Activated naive CD4-positive, alpha-beta T cell (primary cell): ENCODE data around the gene CSNK2A1.
A peak's percentile ranks its signal among the peaks of the same experiment; 100 is the strongest.
"Not testable (repeated sequence)": the region's sequence is repeated elsewhere in the genome, so short reads cannot be mapped to it uniquely, and the experiment has no call there.

Source experiments
- DNase-seq, 4 experiments: peaks; one replicate each; lab custom pipeline; 2025; lab: John Stamatoyannopoulos, UW

Gene CSNK2A1

GRCh38 chr20:483815-484644 lies 59.6 kb downstream of the CSNK2A1 start:
- no peak for DNase-seq

- DNase-seq = no peak
These were observed 62.4 kb downstream of the CSNK2A1 start for GRCh38 chr20:481167-481566.

- no peak for DNase-seq
These were observed 63.5 kb downstream of the CSNK2A1 start for GRCh38 chr20:480044-480443.

GRCh38 chr20:479487-479886 lies 64.1 kb downstream of the CSNK2A1 start:
- DNase-seq = no peak

- no peak for DNase-seq
These were observed 64.6 kb downstream of the CSNK2A1 start for GRCh38 chr20:478949-479429.

GRCh38 chr20:478010-478948 lies 65.3 kb downstream of the CSNK2A1 start:
- no peak for DNase-seq

GRCh38 chr20:476561-477249 lies 66.9 kb downstream of the CSNK2A1 start:
- not testable (repeated sequence) for DNase-seq

GRCh38 chr20:475463-476357 lies 67.9 kb downstream of the CSNK2A1 start:
- no peak for DNase-seq

- DNase-seq = no peak
These were observed 69.0 kb downstream of the CSNK2A1 start for GRCh38 chr20:474581-474980.

- no peak for DNase-seq
These were observed 70.7 kb downstream of the CSNK2A1 start for GRCh38 chr20:472889-473292.

- no peak for DNase-seq
These were observed 71.3 kb downstream of the CSNK2A1 start for GRCh38 chr20:472137-472846.

- DNase-seq = no peak
These were observed 73.7 kb downstream of the CSNK2A1 start for GRCh38 chr20:469746-470490.

GRCh38 chr20:467755-468154 lies 75.8 kb downstream of the CSNK2A1 start:
- DNase-seq = no peak

- peak; percentile 52 to 84 (median 60) for DNase-seq
These were observed 81.2 kb downstream of the CSNK2A1 start, which contains the start of gene TBC1D20 for GRCh38 chr20:462199-462991. TSS of gene TBC1D20 (minus strand) at chr20:462533. CDS start at chr20:462405, 128 bp downstream.

GRCh38 chr20:461254-462198 lies 82.1 kb downstream of the CSNK2A1 start:
- peak; percentile 16 to 51 (median 38) for DNase-seq

GRCh38 chr20:460707-461106 lies 82.9 kb downstream of the CSNK2A1 start:
- DNase-seq = no peak

GRCh38 chr20:460180-460579 lies 83.4 kb downstream of the CSNK2A1 start:
- DNase-seq = no peak

- DNase-seq = no peak
These were observed 84.8 kb downstream of the CSNK2A1 start for GRCh38 chr20:458776-459175.
